Breast epithelium (tissue), 3 donors: ENCODE measurements around the gene HPGDS.

Experiments
- POLR2A ChIP-seq: fragments of 450-650 bp; IDR thresholded peaks from one replicate; pipeline ENCODE4 v1.6.1; 2016; ENCODE audit warnings: antibody characterized with exemption, mild to moderate bottlenecking, moderate library complexity
- TF ChIP-seq, protein P1 (sequence below), 3 donors: fragments of 450-650 bp; IDR thresholded peaks; one replicate each; pipeline ENCODE4 v1.5.1; 2016 to 2017; ENCODE audit warnings: antibody characterized with exemption in 3 of 3, mild to moderate bottlenecking in 3 of 3, moderate library complexity in 3 of 3

DNA sequence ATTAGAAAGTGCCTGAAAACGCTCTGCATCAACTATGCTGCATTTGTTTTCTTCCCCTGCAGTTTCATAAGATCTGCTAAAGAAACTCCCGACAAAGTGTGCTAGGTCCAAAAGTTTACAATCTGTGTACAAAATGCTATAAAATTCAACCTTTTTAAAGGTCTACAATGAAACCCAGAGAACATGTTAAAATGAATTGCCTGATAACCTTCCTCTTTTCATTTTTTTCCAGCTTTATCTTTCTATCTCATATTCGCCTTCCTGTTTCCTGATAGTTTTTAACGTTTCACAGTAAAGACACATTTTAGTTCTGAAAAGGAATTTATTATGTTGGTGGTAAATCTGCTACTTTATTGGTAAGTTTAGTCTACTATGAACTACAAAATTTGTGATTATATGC, 9.5 kb upstream of the HPGDS start:
- no peak for TF ChIP-seq POLR2A
- TF ChIP-seq, protein P1, sequence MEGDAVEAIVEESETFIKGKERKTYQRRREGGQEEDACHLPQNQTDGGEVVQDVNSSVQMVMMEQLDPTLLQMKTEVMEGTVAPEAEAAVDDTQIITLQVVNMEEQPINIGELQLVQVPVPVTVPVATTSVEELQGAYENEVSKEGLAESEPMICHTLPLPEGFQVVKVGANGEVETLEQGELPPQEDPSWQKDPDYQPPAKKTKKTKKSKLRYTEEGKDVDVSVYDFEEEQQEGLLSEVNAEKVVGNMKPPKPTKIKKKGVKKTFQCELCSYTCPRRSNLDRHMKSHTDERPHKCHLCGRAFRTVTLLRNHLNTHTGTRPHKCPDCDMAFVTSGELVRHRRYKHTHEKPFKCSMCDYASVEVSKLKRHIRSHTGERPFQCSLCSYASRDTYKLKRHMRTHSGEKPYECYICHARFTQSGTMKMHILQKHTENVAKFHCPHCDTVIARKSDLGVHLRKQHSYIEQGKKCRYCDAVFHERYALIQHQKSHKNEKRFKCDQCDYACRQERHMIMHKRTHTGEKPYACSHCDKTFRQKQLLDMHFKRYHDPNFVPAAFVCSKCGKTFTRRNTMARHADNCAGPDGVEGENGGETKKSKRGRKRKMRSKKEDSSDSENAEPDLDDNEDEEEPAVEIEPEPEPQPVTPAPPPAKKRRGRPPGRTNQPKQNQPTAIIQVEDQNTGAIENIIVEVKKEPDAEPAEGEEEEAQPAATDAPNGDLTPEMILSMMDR (IDR thresholded peaks at IDR 0.05): no peak
